GM12892 (cell line): ENCODE results near the gene TMEM106C.

Source experiments
- DNase-seq: peaks from one replicate; pipeline ENCODE4 v3.0.0; 2011; ENCODE audit not compliant: insufficient read length
- FAIRE-seq: peaks from 2 replicates; lab custom pipeline; 2011; peaks lifted over from hg19 to GRCh38; lab: Jason Lieb, UNC
- POLR2A ChIP-seq: IDR thresholded peaks from 2 replicates; pipeline ENCODE4 v1.6.1; 2011; ENCODE audit warnings: low read depth, low read length, control low read depth
- POLR2AphosphoS5 ChIP-seq: IDR thresholded peaks from 2 replicates; pipeline ENCODE4 v1.6.1; 2011; ENCODE audit warnings: low read depth, low read length, control low read depth
- TAF1 ChIP-seq: IDR thresholded peaks from 2 replicates; pipeline ENCODE4 v1.6.1; 2011; ENCODE audit warnings: low read depth, mild to moderate bottlenecking, control low read depth, low read length, borderline replicate concordance

Gene TMEM106C

DNA sequence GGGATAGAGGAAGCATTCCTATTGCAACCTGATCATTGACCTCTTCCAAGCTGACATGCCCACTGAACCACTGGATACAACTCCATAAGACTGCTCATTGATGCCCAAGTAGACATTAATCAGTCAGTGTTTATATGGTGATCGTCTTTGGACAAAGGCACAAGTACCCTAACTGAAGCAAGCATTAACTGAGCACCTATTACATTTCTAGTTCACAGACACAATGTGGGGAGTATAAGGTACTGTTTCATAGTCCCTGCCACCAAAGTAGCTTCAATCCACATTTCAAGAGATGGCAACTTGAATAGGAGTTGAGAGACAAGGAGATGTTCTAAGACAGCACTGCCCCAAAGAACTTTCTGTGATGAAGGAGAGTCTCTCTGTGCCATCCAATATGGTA, 51.7 kb downstream of the TMEM106C start:
- DNase-seq (no peak), FAIRE-seq (no peak)
- TF ChIP-seq POLR2AphosphoS5 (no peak), TAF1 (no peak), POLR2A (no peak)

DNA sequence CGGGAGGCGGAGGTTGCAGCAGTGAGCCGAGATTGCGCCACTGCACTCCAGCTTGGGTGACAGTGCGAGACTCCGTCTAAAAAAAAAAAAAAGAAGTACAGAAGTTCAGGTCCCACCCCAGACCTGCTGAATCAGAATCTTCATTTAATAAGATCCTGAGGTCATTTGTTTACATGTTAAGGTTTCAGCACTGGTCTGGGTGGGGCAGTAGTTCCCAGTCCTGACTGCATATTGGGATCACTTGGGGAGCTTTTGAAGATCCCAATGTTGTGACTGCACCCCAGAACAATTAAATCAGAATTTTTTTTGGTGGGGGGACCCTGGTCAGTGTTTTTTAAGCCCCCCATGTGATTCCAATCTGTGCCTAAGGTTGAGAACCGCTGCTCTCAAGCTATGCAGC, 52.6 kb downstream of the TMEM106C start:
- DNase-seq: no peak
- TF ChIP-seq POLR2A: no peak
- no peak for TF ChIP-seq TAF1
- TF ChIP-seq POLR2AphosphoS5: no peak
- FAIRE-seq: no peak

- no peak for FAIRE-seq
- no peak for DNase-seq
- TF ChIP-seq POLR2A (no peak), TAF1 (no peak), POLR2AphosphoS5 (no peak)
Measured at GRCh38 chr12:48016373-48017020, 53.1 kb downstream of the TMEM106C start.

DNA sequence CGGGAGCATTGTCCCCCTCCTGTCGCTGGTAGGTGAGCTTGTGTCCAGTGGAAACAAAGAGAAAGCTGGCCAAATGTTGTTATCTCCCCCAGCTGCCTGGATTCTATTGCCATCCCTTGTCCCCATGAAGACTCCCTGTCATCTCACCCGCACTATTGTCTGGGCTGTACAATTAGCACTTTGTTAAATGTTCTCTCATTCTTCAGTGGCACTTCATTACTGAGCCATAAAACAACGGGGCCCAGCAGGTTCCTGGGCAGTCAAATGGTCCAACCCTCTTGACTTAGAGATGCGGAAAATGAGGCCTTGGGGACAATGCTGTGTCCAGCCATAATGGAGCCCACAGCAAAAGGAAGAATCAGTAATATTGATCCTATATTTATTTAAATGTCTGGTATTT, 54.1 kb downstream of the TMEM106C start:
- DNase-seq (no peak), FAIRE-seq (no peak)
- no peak for TF ChIP-seq POLR2AphosphoS5
- no peak for TF ChIP-seq TAF1
- no peak for TF ChIP-seq POLR2A

DNA sequence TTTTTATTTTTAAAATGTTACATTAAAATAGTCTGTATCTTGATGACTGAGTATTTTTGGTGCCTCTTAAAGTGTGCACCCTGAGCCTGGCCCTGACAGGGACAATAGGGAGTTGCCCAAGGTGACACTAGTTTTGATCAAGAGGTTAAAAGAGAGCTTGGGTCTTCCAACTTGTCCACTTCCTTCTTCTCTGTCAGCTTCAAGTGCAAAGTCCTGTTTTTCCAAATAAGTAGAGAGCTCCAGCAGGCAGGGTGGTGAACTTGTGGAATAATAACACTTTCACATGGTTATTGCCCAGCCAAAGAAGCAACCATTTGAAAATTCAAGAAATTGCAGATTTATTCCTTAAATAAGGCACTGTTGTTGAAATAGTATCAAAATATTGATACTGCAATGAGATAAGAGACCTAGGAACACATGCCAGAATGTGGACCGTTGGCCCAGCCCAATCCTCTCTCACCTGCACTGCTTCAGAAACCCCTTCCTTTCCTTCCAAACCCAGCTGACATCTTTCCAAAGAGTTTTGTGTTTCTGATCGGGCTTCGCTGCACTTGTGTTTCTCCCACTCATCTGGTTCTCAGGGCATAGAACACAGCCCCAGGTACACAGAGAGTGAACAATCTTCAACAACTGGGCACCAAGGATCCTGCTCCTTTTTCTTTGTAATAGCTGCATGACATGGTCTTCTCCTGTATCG, 54.7 kb downstream of the TMEM106C start:
- no peak for FAIRE-seq
- DNase-seq: no peak
- TF ChIP-seq POLR2A: no peak
- TF ChIP-seq POLR2AphosphoS5: no peak
- no peak for TF ChIP-seq TAF1
